HCT116 (cell line): ENCODE measurements around the gene CCDC197. TPM values are rescaled to one million over a fixed set of nuclear protein-coding genes. Genes with fewer than 3 reads are reported as not detected.

Experiments used
- ATAC-seq: fragments of 200-7000 bp; cut with Tn5 transposase; 2 replicates; pipeline ENCODE4 v1.9.1; 2020; ENCODE audit warnings: mild to moderate bottlenecking, moderate library complexity
- BruUV-seq: library from RNA; stranded (reverse); fragments of 400-500 nt; replicated peaks from 2 replicates; lab custom pipeline; 2021; lab: Mats Ljungman, UMichigan
- CTCF ChIA-PET: fragments of 300-600 bp; sonication (Branson Sonifier 250); formaldehyde crosslinking; loops from one replicate; lab custom pipeline; 2021; ENCODE audit warnings: antibody characterized with exemption; lab: Charles Lee
- POLR2A ChIA-PET: fragments of 300-600, 350-600 bp; sonication (Branson Sonifier 250); formaldehyde crosslinking; loops from one replicate; lab custom pipeline; 2021; ENCODE audit warnings: antibody characterized with exemption; lab: Charles Lee
- RAD21 ChIA-PET, 2 experiments: fragments of 300-600 bp; sonication (Branson Sonifier 250); formaldehyde crosslinking; loops; one replicate each; lab custom pipeline; 2023; ENCODE audit warnings: low total read pairs in 2 of 2; ENCODE audit not compliant: uncharacterized antibody in 2 of 2, unreplicated experiment in 2 of 2, low non-redundant PET in 1 of 2; lab: Charles Lee
- DNase-seq: peaks from one replicate; pipeline ENCODE4 v3.0.0-alpha.2; 2010; ENCODE audit warnings: low read depth, low spot score
- H2AFZ ChIP-seq: fragments of 200-600 bp; shearing (Covaris generic), sonication (generic); 2 replicates; pipeline ENCODE4 v1.6.1; 2017; ENCODE audit warnings: low read depth, mixed run types, mixed read lengths, antibody characterized with exemption, low read length; ENCODE audit not compliant: poor library complexity, severe bottlenecking
- H3K27ac ChIP-seq: 2 replicates; pipeline ENCODE4 v1.5.1; 2012; ENCODE audit warnings: low read depth, low read length
- H3K27me3 ChIP-seq: fragments of 200-600 bp; sonication (generic); 2 replicates; pipeline ENCODE4 v1.6.1; 2016; ENCODE audit warnings: mixed run types, low read length, mixed read lengths; ENCODE audit not compliant: insufficient read depth
- H3K36me3 ChIP-seq, 2 experiments: fragments of 200-500 bp in 1 of 2; fragments of 200-600 bp in 1 of 2; sonication (Bioruptor generic) in 1 of 2; sonication (generic) in 1 of 2; 2 replicates each; pipeline versions ENCODE4 v1.5.1 to v1.6.1; 2014 to 2016; ENCODE audit warnings: low read length in 2 of 2, inconsistent platforms in 1 of 2, mixed read lengths in 1 of 2, mixed run types in 1 of 2; ENCODE audit not compliant: insufficient read depth in 2 of 2, control insufficient read depth in 1 of 2
- H3K4me1 ChIP-seq, 2 experiments: fragments of 200-600 bp in 1 of 2; sonication (generic) in 1 of 2; 2 replicates each; pipeline versions ENCODE4 v1.5.1 to v1.6.1; 2012 to 2017; ENCODE audit warnings: low read length in 2 of 2, inconsistent platforms in 1 of 2, mild to moderate bottlenecking in 1 of 2, mixed read lengths in 1 of 2, mixed run types in 1 of 2, moderate library complexity in 1 of 2; ENCODE audit not compliant: insufficient read depth in 2 of 2, control insufficient read depth in 1 of 2
- H3K4me2 ChIP-seq: fragments of 200-600 bp; sonication (generic); 2 replicates; pipeline ENCODE4 v1.6.1; 2017; ENCODE audit warnings: mixed run types, low read length, mixed read lengths
- H3K4me3 ChIP-seq, 2 experiments: fragments of 200-600 bp in 1 of 2; sonication (generic) in 1 of 2; replicated peaks in 1 of 2; 2 replicates each; pipeline ENCODE4 v1.5.1; 2011 to 2016; ENCODE audit warnings: low read length in 2 of 2, control low read depth in 1 of 2, low read depth in 1 of 2, mild to moderate bottlenecking in 1 of 2, mixed read lengths in 1 of 2, mixed run types in 1 of 2
- H3K79me2 ChIP-seq: fragments of 200-600 bp; sonication (generic); 2 replicates; pipeline ENCODE4 v1.6.1; 2017; ENCODE audit warnings: mild to moderate bottlenecking, mixed run types, low read length, moderate library complexity, mixed read lengths; ENCODE audit not compliant: insufficient read depth
- H3K9ac ChIP-seq: fragments of 200-600 bp; sonication (generic); 2 replicates; pipeline ENCODE4 v1.6.1; 2016; ENCODE audit warnings: low read length, mixed read lengths
- H3K9me2 ChIP-seq: fragments of 200-600 bp; sonication (generic), shearing (Covaris generic); 2 replicates; pipeline ENCODE4 v1.6.1; 2017; ENCODE audit warnings: mixed run types, mild to moderate bottlenecking, moderate library complexity; ENCODE audit not compliant: insufficient read depth
- H3K9me3 ChIP-seq, 2 experiments: fragments of 200-500 bp in 1 of 2; fragments of 200-600 bp in 1 of 2; sonication (Bioruptor generic) in 1 of 2; sonication (generic) in 1 of 2; 2 replicates each; pipeline ENCODE4 v1.6.1; 2014 to 2017; ENCODE audit warnings: low read length in 2 of 2, mixed read lengths in 2 of 2, inconsistent platforms in 1 of 2, low read depth in 1 of 2, mild to moderate bottlenecking in 1 of 2, mixed run types in 1 of 2, moderate library complexity in 1 of 2; ENCODE audit not compliant: control insufficient read depth in 1 of 2, insufficient read depth in 1 of 2
- H4K20me1 ChIP-seq: fragments of 200-600 bp; sonication (generic), shearing (Covaris generic); 2 replicates; pipeline ENCODE4 v1.6.1; 2017; ENCODE audit warnings: mixed run types, mild to moderate bottlenecking, moderate library complexity; ENCODE audit not compliant: insufficient read depth
- CBX3 ChIP-seq: IDR thresholded peaks from 2 replicates; pipeline ENCODE4 v1.6.1; 2012; ENCODE audit warnings: low read depth
- CEBPB ChIP-seq: IDR thresholded peaks from 2 replicates; pipeline ENCODE4 v1.6.1; 2012; ENCODE audit warnings: low read depth
- EGR1 ChIP-seq: IDR thresholded peaks from 2 replicates; pipeline ENCODE4 v1.6.1; 2012; ENCODE audit warnings: low read depth
- ELF1 ChIP-seq: IDR thresholded peaks from 2 replicates; pipeline ENCODE4 v1.6.1; 2012; ENCODE audit warnings: low read depth, borderline replicate concordance
- EZH2 ChIP-seq: fragments of 200-600 bp; sonication (generic); IDR thresholded peaks from 2 replicates; pipeline ENCODE4 v1.6.1; 2017; ENCODE audit warnings: antibody characterized with exemption, mixed run types
- FOSL1 ChIP-seq: IDR thresholded peaks from 2 replicates; pipeline ENCODE4 v1.6.1; 2012; ENCODE audit warnings: low read depth
- JUND ChIP-seq: IDR thresholded peaks from 2 replicates; pipeline ENCODE4 v1.6.1; 2012
- POLR2A ChIP-seq: IDR thresholded peaks from 2 replicates; pipeline ENCODE4 v1.7.0; 2011; ENCODE audit warnings: borderline replicate concordance; ENCODE audit not compliant: insufficient read depth, insufficient read length; ENCODE audit errors: extremely low read depth
- SIN3A ChIP-seq: IDR thresholded peaks from 2 replicates; pipeline ENCODE4 v1.6.1; 2012; ENCODE audit warnings: low read depth
- SP1 ChIP-seq: IDR thresholded peaks from 2 replicates; pipeline ENCODE4 v1.6.1; 2012; ENCODE audit warnings: low read depth
- SRF ChIP-seq: IDR thresholded peaks from 2 replicates; pipeline ENCODE4 v1.6.1; 2012; ENCODE audit warnings: low read depth
- ZFX ChIP-seq: fragments of 450-650 bp; IDR thresholded peaks from 2 replicates; pipeline ENCODE4 v1.6.1; 2017
- intact Hi-C: fragments of 100-400 bp; cut with micrococcal nuclease; formaldehyde crosslinking; loops from 2 replicates; pipeline ENCODE4 v1.10.0; 2022
- total RNA-seq: library from RNA; stranded (reverse); gene quantifications from one replicate; pipeline ENCODE4 v1.2.1, GENCODE V29; 2021; ENCODE audit not compliant: unreplicated experiment
- TF ChIP-seq, protein P1 (sequence below): IDR thresholded peaks from 2 replicates; pipeline ENCODE4 v1.6.1; 2012; ENCODE audit warnings: low read depth
- TF ChIP-seq, protein P2 (sequence below): IDR thresholded peaks from 2 replicates; pipeline ENCODE4 v1.6.1; 2011; ENCODE audit warnings: mild to moderate bottlenecking, low read length, moderate library complexity; ENCODE audit not compliant: insufficient replicate concordance; ENCODE audit errors: extremely low read depth

CCDC197 gene
- total RNA-seq, 1 experiment from 2014 or later: not detected

DNA sequence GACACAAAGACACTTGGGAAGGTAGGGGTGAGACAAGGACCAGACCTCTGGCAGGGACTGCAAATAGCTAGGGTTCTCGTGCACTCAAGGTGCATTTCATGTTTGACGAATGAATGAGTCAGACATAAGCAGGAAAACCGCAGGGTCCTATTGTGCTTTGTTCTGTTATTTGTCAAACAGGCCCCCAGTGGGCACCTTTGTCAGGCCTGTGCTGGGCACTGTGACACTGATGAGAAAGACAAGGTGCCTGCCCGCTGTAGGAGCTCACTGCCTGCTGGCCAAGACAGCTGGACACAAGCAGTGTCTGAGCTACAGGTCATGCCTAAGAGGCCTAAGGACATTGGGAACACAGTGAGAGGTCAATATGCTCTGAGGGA lies 31.3 kb downstream of the CCDC197 start (continued):
- TF ChIP-seq, protein P1, sequence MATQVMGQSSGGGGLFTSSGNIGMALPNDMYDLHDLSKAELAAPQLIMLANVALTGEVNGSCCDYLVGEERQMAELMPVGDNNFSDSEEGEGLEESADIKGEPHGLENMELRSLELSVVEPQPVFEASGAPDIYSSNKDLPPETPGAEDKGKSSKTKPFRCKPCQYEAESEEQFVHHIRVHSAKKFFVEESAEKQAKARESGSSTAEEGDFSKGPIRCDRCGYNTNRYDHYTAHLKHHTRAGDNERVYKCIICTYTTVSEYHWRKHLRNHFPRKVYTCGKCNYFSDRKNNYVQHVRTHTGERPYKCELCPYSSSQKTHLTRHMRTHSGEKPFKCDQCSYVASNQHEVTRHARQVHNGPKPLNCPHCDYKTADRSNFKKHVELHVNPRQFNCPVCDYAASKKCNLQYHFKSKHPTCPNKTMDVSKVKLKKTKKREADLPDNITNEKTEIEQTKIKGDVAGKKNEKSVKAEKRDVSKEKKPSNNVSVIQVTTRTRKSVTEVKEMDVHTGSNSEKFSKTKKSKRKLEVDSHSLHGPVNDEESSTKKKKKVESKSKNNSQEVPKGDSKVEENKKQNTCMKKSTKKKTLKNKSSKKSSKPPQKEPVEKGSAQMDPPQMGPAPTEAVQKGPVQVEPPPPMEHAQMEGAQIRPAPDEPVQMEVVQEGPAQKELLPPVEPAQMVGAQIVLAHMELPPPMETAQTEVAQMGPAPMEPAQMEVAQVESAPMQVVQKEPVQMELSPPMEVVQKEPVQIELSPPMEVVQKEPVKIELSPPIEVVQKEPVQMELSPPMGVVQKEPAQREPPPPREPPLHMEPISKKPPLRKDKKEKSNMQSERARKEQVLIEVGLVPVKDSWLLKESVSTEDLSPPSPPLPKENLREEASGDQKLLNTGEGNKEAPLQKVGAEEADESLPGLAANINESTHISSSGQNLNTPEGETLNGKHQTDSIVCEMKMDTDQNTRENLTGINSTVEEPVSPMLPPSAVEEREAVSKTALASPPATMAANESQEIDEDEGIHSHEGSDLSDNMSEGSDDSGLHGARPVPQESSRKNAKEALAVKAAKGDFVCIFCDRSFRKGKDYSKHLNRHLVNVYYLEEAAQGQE: no peak
- no peak for TF ChIP-seq ELF1
- no peak for TF ChIP-seq JUND
- TF ChIP-seq EGR1: no peak
- no peak for TF ChIP-seq SRF
- no peak for TF ChIP-seq POLR2A
- no peak for TF ChIP-seq FOSL1

DNA sequence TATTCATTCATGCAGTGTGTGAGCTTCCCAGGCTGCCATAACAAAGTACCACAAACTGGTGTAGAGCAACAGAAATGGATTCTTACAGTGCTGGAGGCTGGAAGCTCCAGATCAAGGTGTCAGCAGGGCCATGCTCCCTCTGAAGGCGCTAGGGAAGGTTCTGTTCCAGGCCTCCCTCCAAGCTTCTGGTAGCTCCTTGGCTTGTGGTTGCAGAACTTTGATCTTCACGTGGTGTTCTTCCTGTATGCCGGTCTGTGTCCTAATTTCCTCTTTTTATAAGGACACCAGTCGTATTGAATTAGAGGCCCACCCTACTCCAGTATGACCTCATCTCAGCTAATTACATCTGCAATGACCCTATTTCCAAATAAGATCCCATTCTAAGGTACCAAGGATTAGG lies 32.2 kb downstream of the CCDC197 start:
- CTCF ChIA-PET: interaction anchor here (1.0 to 2.8 kb wide), 5 partner anchors 19 to 107 kb away, joined by 3 to 22 read pairs (median 12); no protein-coding TSS in a partner anchor
- intact Hi-C loops: no loop called here
- no peak for ATAC-seq

More for the DNA sequence above, 32.2 kb downstream of the CCDC197 start:
- peaks cover 29 to 55% of the 10 kb centered on the region in 2 experiments for H3K4me1 ChIP-seq
- no peak for DNase-seq
- no peaks in the 10 kb centered on the region for H4K20me1 ChIP-seq
- no peak overlapping the region for H2AFZ ChIP-seq
- POLR2A ChIA-PET: no interaction called here
- TF ChIP-seq CBX3 (no peak), EZH2 (no peak), CEBPB (no peak), SP1 (no peak), SIN3A (no peak), SRF (no peak), ZFX (no peak), ELF1 (no peak), EGR1 (no peak), JUND (no peak)
- TF ChIP-seq, protein P1: no peak
- TF ChIP-seq, protein P2, sequence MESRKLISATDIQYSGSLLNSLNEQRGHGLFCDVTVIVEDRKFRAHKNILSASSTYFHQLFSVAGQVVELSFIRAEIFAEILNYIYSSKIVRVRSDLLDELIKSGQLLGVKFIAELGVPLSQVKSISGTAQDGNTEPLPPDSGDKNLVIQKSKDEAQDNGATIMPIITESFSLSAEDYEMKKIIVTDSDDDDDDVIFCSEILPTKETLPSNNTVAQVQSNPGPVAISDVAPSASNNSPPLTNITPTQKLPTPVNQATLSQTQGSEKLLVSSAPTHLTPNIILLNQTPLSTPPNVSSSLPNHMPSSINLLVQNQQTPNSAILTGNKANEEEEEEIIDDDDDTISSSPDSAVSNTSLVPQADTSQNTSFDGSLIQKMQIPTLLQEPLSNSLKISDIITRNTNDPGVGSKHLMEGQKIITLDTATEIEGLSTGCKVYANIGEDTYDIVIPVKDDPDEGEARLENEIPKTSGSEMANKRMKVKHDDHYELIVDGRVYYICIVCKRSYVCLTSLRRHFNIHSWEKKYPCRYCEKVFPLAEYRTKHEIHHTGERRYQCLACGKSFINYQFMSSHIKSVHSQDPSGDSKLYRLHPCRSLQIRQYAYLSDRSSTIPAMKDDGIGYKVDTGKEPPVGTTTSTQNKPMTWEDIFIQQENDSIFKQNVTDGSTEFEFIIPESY: no peak
- RAD21 ChIA-PET: no interaction called here
- peaks cover 0 to under 1% of the 10 kb centered on the region in 2 experiments; a peak in 1 of 4 replicates for H3K9me3 ChIP-seq
- no peaks in the 10 kb centered on the region; the same call in 1 of the 2 replicates for H3K79me2 ChIP-seq
- no peak overlapping the region for H3K4me3 ChIP-seq
- peak overlapping the region; percentile 93 for H3K4me2 ChIP-seq
- 0 out of 2 replicates have a peak overlapping the region, but pooled peaks have one; percentile 75 for H3K9ac ChIP-seq
- no peaks in the 10 kb centered on the region for H3K27me3 ChIP-seq
- BruUV-seq: no TSS peak
- H3K27ac ChIP-seq: no peak overlapping the region
- H3K36me3 ChIP-seq: no peaks in the 10 kb centered on the region
- H3K9me2 ChIP-seq: no peaks in the 10 kb centered on the region
